ENCODE data around the gene GOSR2.
A peak's percentile ranks its signal among the peaks of the same experiment; 100 is the strongest.

The GOSR2 gene

GRCh38 chr17:46968896-46969295, 45.9 kb downstream of the GOSR2 start:
- no peak for TF ChIP-seq CTCF (IDR thresholded peaks at IDR 0.05; ENCODE audit: insufficient read depth, low read depth, low read length, missing control alignments)
- H3K4me3 ChIP-seq (ENCODE audit: low read length): no peak overlapping the region
- no peak for DNase-seq (ENCODE audit: low read depth)

GRCh38 chr17:46971647-46972300, 48.8 kb downstream of the GOSR2 start:
- DNase-seq (ENCODE audit: low read depth): no peak
- TF ChIP-seq CTCF (IDR thresholded peaks at IDR 0.05; ENCODE audit: insufficient read depth, low read depth, low read length, missing control alignments): no peak
- H3K4me3 ChIP-seq (ENCODE audit: low read length): no peak overlapping the region

GRCh38 chr17:46972346-46972745, 49.4 kb downstream of the GOSR2 start:
- TF ChIP-seq CTCF (IDR thresholded peaks at IDR 0.05; ENCODE audit: insufficient read depth, low read depth, low read length, missing control alignments): no peak
- DNase-seq (ENCODE audit: low read depth): no peak
- H3K4me3 ChIP-seq (ENCODE audit: low read length): no peak overlapping the region

- H3K4me3 ChIP-seq (ENCODE audit: low read length): no peak overlapping the region
- no peak for DNase-seq (ENCODE audit: low read depth)
- TF ChIP-seq CTCF (IDR thresholded peaks at IDR 0.05; ENCODE audit: insufficient read depth, low read depth, low read length, missing control alignments): no peak
Observed at GRCh38 chr17:46974086-46974485, 51.1 kb downstream of the GOSR2 start.

GRCh38 chr17:46975287-46975686, 52.3 kb downstream of the GOSR2 start:
- no peak for DNase-seq (ENCODE audit: low read depth)
- TF ChIP-seq CTCF (IDR thresholded peaks at IDR 0.05; ENCODE audit: insufficient read depth, low read depth, low read length, missing control alignments): no peak
- H3K4me3 ChIP-seq (ENCODE audit: low read length): no peak overlapping the region

GRCh38 chr17:46976626-46977270, 53.8 kb downstream of the GOSR2 start:
- TF ChIP-seq CTCF (IDR thresholded peaks at IDR 0.05; ENCODE audit: insufficient read depth, low read depth, low read length, missing control alignments): peak; percentile 13
- DNase-seq (ENCODE audit: low read depth): no peak

GRCh38 chr17:46977348-46977747, 54.4 kb downstream of the GOSR2 start:
- DNase-seq (ENCODE audit: low read depth): peak; percentile 61
- TF ChIP-seq CTCF (IDR thresholded peaks at IDR 0.05; ENCODE audit: insufficient read depth, low read depth, low read length, missing control alignments): peak; percentile 55
- H3K4me3 ChIP-seq (ENCODE audit: low read length): no peak overlapping the region

More at GRCh38 chr17:46976626-46977270, 53.8 kb downstream of the GOSR2 start:
- H3K4me3 ChIP-seq (ENCODE audit: low read length): no peak overlapping the region

Data from epithelial cell of esophagus (primary cell).